HG03108 (cell line): Measurements from ENCODE around the gene BOD1L1.

Experiments
- ATAC-seq: cut with Tn5 transposase; IDR thresholded peaks from one replicate; pipeline ENCODE4 v1.9.1; 2021; ENCODE audit warnings: moderate library complexity; ENCODE audit not compliant: unreplicated experiment

Gene BOD1L1

GRCh38 chr4:13540446-13541175 lies 86.9 kb downstream of the BOD1L1 start:
- no peak for ATAC-seq

- no peak for ATAC-seq
Measured at GRCh38 chr4:13539619-13540445, 87.7 kb downstream of the BOD1L1 start.

GRCh38 chr4:13539047-13539618 lies 88.4 kb downstream of the BOD1L1 start:
- no peak for ATAC-seq

GRCh38 chr4:13538427-13538973 lies 89.0 kb downstream of the BOD1L1 start:
- no peak for ATAC-seq

GRCh38 chr4:13537832-13538177 lies 89.7 kb downstream of the BOD1L1 start:
- ATAC-seq, result no peak

- no peak for ATAC-seq
Measured at GRCh38 chr4:13537011-13537831, 90.3 kb downstream of the BOD1L1 start.

GRCh38 chr4:13536607-13537006 lies 90.9 kb downstream of the BOD1L1 start:
- no peak for ATAC-seq

- no peak for ATAC-seq
Measured at GRCh38 chr4:13535708-13536361, 91.7 kb downstream of the BOD1L1 start.

GRCh38 chr4:13535118-13535517 lies 92.4 kb downstream of the BOD1L1 start:
- ATAC-seq, result no peak

GRCh38 chr4:13534344-13535063 lies 93.0 kb downstream of the BOD1L1 start:
- no peak for ATAC-seq

GRCh38 chr4:13533670-13534343 lies 93.7 kb downstream of the BOD1L1 start:
- no peak for ATAC-seq

GRCh38 chr4:13531625-13531998 lies 95.9 kb downstream of the BOD1L1 start:
- ATAC-seq, result no peak

GRCh38 chr4:13530823-13531624 lies 96.5 kb downstream of the BOD1L1 start:
- no peak for ATAC-seq

- no peak for ATAC-seq
Measured at GRCh38 chr4:13529128-13529919, 98.2 kb downstream of the BOD1L1 start.

- ATAC-seq, result no peak
Measured at GRCh38 chr4:13528821-13529127, 98.8 kb downstream of the BOD1L1 start.

- peak; percentile 83 for ATAC-seq
Measured at GRCh38 chr4:13527981-13528820, 99.3 kb downstream of the BOD1L1 start.
